Measurements from ENCODE around the gene TRPM1.

TRPM1 gene

DNA sequence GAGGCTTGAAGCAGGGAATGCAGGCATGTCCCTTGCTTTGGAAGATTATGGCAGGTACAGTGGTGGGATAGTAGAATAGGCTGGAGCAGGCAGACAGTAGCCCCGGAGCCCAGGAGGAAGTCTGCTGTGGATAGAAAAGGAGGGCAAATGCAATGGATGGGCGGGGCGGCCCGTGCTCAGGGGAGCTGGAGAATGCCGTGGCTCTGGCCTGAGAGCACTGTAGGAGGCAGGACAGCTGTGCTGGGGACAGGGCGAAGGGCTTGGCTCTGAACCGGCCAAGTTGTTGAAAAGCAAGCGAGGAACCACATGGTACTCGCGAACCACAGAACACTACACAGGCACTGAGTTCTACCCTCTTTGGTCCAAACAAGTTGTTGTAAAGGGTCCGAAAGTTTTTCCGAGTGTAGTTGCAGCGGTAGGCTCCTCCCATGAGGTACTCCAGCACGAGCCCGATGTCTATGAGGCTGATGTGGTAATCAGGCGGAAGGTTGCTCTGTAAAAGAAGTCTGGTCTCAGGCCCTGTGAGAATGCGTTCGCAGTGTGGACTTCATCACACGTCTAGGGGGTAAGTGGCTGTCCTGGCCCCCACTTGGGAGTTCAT lies 54.7 kb downstream of the TRPM1 start:
- DNase-seq, result no peak

DNA sequence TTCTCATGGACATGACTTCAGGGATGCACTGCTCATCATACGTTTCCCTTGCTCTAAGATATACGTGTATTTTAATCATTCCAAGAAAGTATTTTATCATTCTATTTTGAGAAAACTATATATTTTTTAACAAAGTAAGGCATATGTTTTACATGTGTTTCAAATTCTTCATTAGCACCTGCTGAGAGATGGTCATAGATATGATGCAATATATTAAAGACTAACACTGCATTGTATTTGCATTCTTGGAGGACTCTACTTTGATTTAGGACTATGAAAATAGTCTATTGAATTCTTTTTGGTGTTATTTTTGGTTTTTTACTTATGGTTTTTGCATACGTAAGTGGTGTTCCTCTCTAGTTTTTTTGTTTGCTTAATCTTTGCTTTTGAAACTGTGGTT lies 55.9 kb downstream of the TRPM1 start:
- no peak for DNase-seq

DNA sequence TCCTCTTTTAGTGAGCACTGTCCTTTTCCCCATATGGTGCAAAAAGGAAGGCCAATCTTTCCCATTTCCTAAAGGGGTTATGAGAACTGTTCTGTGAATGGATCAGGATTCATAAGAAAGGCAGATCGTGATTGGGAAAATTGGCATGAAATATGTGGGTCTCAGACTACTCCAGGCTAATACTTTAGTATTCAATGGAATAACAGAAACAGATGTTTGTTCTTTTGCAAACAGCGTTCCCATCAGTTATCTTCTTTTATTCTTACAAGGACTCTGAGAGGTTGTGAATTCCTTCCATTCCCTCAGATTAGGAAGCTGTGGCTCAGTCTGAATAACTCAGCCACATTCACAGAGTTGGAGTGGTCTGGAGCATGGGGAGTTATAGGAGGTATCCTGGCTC lies 58.8 kb downstream of the TRPM1 start:
- DNase-seq, result no peak

GRCh38 chr15:31041610-31042009 lies 59.9 kb downstream of the TRPM1 start:
- no peak for DNase-seq

- DNase-seq, result no peak
Measured at GRCh38 chr15:31040611-31041010, 60.9 kb downstream of the TRPM1 start.

- DNase-seq, result no peak
Measured at GRCh38 chr15:31039961-31040360, 61.6 kb downstream of the TRPM1 start.

- no peak for DNase-seq
Measured at GRCh38 chr15:31037731-31038477, 63.6 kb downstream of the TRPM1 start.

- DNase-seq, result no peak
Measured at GRCh38 chr15:31036783-31037182, 64.7 kb downstream of the TRPM1 start.

GRCh38 chr15:31035610-31036009 lies 65.9 kb downstream of the TRPM1 start:
- DNase-seq, result no peak

GRCh38 chr15:31034152-31034551 lies 67.4 kb downstream of the TRPM1 start:
- no peak for DNase-seq

DNA sequence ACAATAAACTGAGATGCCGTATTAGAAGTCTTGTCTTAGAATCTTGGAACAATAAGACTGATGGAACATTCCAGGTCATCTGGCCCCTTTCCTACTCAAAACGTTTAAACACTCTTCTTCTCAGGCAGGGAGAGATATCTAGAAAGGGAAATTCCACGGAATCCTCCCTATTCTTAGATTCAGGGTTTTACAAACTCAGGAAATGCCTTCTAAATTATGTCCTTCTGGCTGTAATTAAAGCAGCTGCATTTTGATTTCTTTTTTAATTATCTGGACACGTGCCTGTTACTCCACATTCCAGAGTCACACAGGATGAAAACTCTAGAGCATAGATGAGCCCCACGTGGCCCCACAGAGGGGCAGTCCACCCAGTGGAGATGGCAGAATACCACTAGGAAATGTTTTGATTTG lies 68.6 kb downstream of the TRPM1 start:
- no peak for DNase-seq

- no peak for DNase-seq
Measured at GRCh38 chr15:31031471-31032067, 70.0 kb downstream of the TRPM1 start.

DNA sequence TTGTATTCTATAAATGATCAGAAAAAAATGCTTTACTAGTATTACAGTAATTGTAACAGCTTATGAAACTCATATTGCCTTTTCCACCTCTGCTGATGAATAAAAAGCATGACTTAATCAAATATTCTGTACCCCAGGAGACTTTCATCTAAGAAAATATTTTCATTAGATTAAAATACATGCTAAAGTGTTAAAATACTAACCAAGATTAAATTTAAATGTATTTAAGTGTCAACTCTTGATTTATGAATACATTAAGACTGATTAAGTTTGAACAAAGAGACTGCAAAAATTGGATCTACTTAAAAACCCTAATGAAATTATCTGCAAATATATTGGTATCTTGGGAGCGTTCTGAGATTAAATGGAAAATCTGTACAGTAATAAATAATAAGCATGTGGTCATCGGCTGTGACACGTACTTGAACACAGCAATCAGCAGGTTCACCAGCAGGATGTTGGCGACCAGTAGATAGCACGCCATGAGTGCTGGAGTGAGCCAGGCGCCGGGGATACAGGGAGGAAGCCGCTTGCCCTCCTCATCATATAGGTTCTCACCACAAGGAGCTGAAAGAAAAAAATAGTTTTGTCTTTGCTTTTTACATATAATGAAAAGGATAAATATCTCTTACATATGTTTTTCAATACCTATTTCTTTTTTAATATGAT lies 73.5 kb downstream of the TRPM1 start:
- no peak for DNase-seq

GRCh38 chr15:31025996-31026395 lies 75.5 kb downstream of the TRPM1 start:
- no peak for DNase-seq

DNA sequence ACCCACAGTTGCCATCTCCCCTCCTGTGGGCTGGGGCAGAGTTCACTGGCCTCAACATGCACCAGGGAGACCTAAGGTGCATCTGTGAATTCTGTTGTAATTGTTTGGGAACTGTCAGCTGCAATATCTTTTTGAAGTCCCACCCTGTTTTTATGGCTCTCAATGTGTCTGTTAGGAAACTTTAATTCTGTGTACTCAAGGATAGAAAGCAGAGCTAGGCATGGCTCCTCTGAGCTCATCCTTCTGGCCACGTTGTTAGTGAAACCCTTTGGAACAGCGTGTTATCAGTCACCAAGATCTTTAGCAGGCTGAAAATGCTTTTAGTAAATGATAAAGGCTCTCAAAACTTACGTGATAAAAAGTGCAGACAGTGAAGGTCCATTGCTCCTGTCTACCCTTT lies 76.5 kb downstream of the TRPM1 start:
- no peak for DNase-seq

GRCh38 chr15:31024330-31024729 lies 77.2 kb downstream of the TRPM1 start:
- DNase-seq, result no peak

DNA sequence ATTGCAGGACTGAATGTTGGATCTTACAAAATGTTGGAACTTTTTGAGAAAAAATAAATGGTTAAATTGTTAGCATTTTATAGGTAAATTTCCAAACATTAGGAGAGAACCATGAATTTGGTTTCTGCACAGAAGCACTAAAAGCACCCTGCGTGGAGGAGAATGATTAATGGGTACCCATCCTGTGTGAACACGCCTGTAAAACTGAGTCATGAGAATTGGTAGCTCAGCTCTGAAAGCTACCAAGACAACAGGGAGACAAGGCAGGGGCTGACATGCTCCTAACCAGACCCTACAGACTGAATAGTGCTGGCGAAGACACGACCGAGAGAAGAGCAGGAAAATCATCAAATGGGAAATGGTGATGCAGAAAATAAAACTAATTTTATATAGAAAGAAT lies 77.7 kb downstream of the TRPM1 start:
- no peak for DNase-seq

- no peak for DNase-seq
Measured at GRCh38 chr15:31021067-31021665, 80.4 kb downstream of the TRPM1 start.

- DNase-seq, result no peak
Measured at GRCh38 chr15:31020542-31020941, 81.0 kb downstream of the TRPM1 start.

- no peak for DNase-seq
Measured at GRCh38 chr15:31019986-31020385, 81.5 kb downstream of the TRPM1 start.

- no peak for DNase-seq
Measured at GRCh38 chr15:31017311-31017710, 84.2 kb downstream of the TRPM1 start.

- DNase-seq, result no peak
Measured at GRCh38 chr15:31016446-31016915, 85.0 kb downstream of the TRPM1 start.

DNA sequence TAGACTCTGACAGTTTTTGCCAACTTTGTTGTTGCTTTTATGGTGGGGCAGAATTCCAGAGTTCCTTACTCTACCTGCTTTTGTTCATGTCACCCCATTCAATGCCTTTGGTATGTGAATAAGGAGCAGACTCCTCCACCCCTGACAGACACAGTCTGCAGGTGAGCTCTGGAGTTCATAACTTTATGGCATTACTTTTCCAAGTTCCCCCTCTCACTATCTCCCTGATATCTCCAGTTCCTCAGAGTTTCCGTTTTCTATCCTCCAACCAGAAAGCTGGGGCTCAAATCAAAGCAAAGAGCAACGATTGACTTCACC lies 87.0 kb downstream of the TRPM1 start:
- DNase-seq, result no peak

Measured in NCI-H1105 (cell line).